ENCODE measurements around the gene PLIN4. TPM values are rescaled to one million over a fixed set of nuclear protein-coding genes. Genes with fewer than 3 reads are reported as not detected.

Gene PLIN4
- total RNA-seq, 1 donor: under 0.01 TPM

DNA sequence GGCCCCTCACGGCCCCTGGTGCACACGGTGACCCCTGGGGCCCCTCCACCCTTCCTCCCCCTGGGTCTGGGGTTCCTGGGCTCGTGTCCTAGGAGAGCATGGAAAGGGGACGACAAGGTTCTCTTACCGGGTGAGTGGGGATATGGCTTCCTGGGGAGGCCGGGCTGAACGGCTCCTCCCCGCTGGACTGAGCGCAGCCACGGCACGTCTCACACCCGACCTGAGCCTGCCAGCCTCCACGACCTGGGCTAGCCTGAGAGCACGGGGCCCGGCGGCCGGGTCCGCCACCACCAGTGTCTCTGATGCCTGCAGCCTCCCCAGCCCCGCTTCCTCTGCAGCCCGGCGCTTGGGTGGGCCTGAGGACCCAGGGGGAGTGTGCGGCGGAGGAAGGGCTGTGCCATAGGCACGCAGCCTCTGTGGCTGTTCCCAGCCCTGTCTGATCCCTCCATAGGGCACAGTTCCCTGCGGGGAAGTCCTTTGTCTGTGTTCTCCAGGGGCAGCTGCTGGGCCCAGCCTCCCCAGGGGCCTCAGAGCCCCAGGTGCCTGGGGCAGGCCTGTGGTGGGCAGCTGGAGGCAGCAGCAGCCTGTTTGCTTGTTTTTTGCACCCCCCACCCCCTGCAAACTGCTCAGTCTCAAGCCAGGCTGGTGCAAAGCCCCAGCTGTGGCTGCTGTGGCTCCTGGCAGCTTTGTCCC is 15.0 kb downstream of the PLIN4 start:
- H2AFZ ChIP-seq (ENCODE audit: low read length): no peak overlapping the region
- no peak overlapping the region for H3K4me3 ChIP-seq (ENCODE audit: insufficient read depth, low read length)
- no peaks in the 10 kb centered on the region for H3K9me3 ChIP-seq (ENCODE audit: low read depth, low read length)
- H3K36me3 ChIP-seq (ENCODE audit: insufficient read depth, low read length): peaks cover 17% of the 10 kb centered on the region
- TF ChIP-seq, protein P1, sequence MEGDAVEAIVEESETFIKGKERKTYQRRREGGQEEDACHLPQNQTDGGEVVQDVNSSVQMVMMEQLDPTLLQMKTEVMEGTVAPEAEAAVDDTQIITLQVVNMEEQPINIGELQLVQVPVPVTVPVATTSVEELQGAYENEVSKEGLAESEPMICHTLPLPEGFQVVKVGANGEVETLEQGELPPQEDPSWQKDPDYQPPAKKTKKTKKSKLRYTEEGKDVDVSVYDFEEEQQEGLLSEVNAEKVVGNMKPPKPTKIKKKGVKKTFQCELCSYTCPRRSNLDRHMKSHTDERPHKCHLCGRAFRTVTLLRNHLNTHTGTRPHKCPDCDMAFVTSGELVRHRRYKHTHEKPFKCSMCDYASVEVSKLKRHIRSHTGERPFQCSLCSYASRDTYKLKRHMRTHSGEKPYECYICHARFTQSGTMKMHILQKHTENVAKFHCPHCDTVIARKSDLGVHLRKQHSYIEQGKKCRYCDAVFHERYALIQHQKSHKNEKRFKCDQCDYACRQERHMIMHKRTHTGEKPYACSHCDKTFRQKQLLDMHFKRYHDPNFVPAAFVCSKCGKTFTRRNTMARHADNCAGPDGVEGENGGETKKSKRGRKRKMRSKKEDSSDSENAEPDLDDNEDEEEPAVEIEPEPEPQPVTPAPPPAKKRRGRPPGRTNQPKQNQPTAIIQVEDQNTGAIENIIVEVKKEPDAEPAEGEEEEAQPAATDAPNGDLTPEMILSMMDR (IDR thresholded peaks at IDR 0.05; ENCODE audit: extremely low read depth, low read depth, low read length): no peak
- H4K20me1 ChIP-seq (ENCODE audit: insufficient read depth, low read length): peaks cover 7% of the 10 kb centered on the region
- no peak overlapping the region for H3K4me2 ChIP-seq (ENCODE audit: insufficient read depth, low read length)
- no peaks in the 10 kb centered on the region for H3K79me2 ChIP-seq (ENCODE audit: insufficient read depth, low read length)
- peak; percentile 59 for DNase-seq (ENCODE audit: insufficient read length, low spot score, missing footprints)
- peaks cover 6% of the 10 kb centered on the region for H3K4me1 ChIP-seq (ENCODE audit: insufficient read depth, low read length)
- H3K27me3 ChIP-seq (ENCODE audit: insufficient read depth, low read length): no peaks in the 10 kb centered on the region
- H3K27ac ChIP-seq (ENCODE audit: low read depth, low read length): no peak overlapping the region

DNA sequence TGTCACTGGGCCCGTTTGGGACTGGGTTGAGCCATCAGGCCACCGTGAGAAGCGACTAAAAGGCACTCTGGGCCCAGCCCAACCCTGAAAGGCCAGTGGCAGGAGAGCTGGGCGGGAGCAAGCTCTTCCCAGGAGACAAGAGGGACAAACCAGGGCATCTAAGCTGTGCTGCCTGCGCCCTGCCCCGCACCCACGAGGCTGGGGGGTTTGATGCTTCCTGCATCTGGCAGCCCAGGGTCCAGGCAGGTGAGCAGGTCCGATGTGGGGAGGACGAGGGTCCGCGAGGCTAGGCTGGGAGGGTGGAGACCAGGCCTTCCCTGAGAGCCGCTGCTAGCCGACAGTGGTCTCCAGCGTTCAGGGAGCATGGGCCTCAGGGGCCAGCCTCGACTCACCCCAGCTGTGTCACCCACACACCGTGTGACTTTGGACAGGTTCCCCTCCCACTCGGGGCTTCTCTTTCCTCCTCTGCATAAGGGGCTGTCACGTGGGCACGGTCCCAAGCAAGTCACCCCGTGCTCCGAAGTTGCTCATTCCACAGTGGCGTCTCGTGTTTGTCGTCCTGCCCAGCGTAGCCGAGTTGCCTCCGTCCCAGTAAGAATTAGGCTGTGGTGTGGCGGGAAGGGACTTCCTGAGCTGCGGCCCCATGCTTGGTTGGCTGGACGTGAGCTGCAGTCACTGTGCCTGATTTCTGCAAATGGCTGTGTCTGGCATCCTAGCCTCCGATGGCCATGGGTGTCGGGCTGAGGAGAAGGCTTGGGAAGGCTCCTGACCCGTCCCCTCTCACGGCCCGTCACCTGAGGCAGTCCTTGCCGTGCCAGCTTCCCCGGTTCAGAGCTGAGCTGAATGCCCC is 15.8 kb downstream of the PLIN4 start:
- Histone ChIP-seq H2AFZ (ENCODE audit: low read length) (no peak overlapping the region), H3K79me2 (ENCODE audit: insufficient read depth, low read length) (no peaks in the 10 kb centered on the region), H3K9me3 (ENCODE audit: low read depth, low read length) (no peaks in the 10 kb centered on the region), H3K27me3 (ENCODE audit: insufficient read depth, low read length) (no peaks in the 10 kb centered on the region), H4K20me1 (ENCODE audit: insufficient read depth, low read length) (peaks cover 7% of the 10 kb centered on the region), H3K27ac (ENCODE audit: low read depth, low read length) (no peak overlapping the region), H3K4me3 (ENCODE audit: insufficient read depth, low read length) (no peak overlapping the region), H3K4me2 (ENCODE audit: insufficient read depth, low read length) (no peak overlapping the region), H3K36me3 (ENCODE audit: insufficient read depth, low read length) (peaks cover 22% of the 10 kb centered on the region), H3K4me1 (ENCODE audit: insufficient read depth, low read length) (peaks cover 6% of the 10 kb centered on the region)
- TF ChIP-seq, protein P1 (IDR thresholded peaks at IDR 0.05; ENCODE audit: extremely low read depth, low read depth, low read length): no peak
- DNase-seq (ENCODE audit: insufficient read length, low spot score, missing footprints): peak; percentile 84

DNA sequence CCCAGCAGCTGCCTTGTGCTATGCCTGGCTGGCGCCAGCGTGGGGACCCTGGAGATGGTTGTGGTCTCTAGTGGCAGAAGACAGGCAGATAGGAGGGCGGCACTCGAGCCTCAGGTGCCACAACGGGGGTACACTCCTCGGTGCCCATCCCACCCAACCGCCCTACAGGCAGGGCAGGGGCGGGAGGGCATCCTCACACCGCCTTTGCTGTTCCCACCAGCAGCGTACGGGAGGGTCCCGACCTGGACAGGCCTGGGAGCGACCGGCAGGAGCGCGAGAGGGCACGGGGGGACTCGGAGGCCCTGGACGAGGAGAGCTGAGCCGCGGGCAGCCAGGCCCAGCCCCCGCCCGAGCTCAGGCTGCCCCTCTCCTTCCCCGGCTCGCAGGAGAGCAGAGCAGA is 16.6 kb downstream of the PLIN4 start:
- H2AFZ ChIP-seq (ENCODE audit: low read length): no peak overlapping the region
- no peak overlapping the region for H3K4me3 ChIP-seq (ENCODE audit: insufficient read depth, low read length)
- H3K79me2 ChIP-seq (ENCODE audit: insufficient read depth, low read length): no peaks in the 10 kb centered on the region
- H3K4me1 ChIP-seq (ENCODE audit: insufficient read depth, low read length): peaks cover 5% of the 10 kb centered on the region
- H3K27ac ChIP-seq (ENCODE audit: low read depth, low read length): no peak overlapping the region
- H3K36me3 ChIP-seq (ENCODE audit: insufficient read depth, low read length): peaks cover 23% of the 10 kb centered on the region
- DNase-seq (ENCODE audit: insufficient read length, low spot score, missing footprints): peak; percentile 62
- H4K20me1 ChIP-seq (ENCODE audit: insufficient read depth, low read length): peaks cover 6% of the 10 kb centered on the region
- TF ChIP-seq, protein P1 (IDR thresholded peaks at IDR 0.05; ENCODE audit: extremely low read depth, low read depth, low read length): no peak
- H3K4me2 ChIP-seq (ENCODE audit: insufficient read depth, low read length): no peak overlapping the region
- H3K27me3 ChIP-seq (ENCODE audit: insufficient read depth, low read length): no peaks in the 10 kb centered on the region
- H3K9me3 ChIP-seq (ENCODE audit: low read depth, low read length): no peaks in the 10 kb centered on the region

All from osteoblast (primary cell).